GM23338 (cell line): Measurements from ENCODE around the gene DOCK10.

Experiments
- CREB1 ChIP-seq: fragments of 250-450 bp; sonication (Bioruptor Pico); IDR thresholded peaks from 2 replicates; pipeline ENCODE4 v1.5.0; 2020; ENCODE audit warnings: low read depth, mild to moderate bottlenecking, moderate library complexity
- CTCF ChIP-seq, 2 experiments: fragments of 200-600 bp in 1 of 2; sonication (generic) in 1 of 2; conservative IDR thresholded peaks; 2 replicates each; pipeline versions ENCODE4 v1.5.1 to v1.6.1; 2016 to 2017; ENCODE audit warnings: antibody characterized with exemption in 2 of 2, low read depth in 2 of 2, mild to moderate bottlenecking in 2 of 2, moderate library complexity in 1 of 2
- ETS1 ChIP-seq: IDR thresholded peaks from 2 replicates; pipeline ENCODE4 v1.6.1; 2016; ENCODE audit warnings: antibody characterized with exemption
- EZH2 ChIP-seq: fragments of 200-600 bp; sonication (generic); IDR thresholded peaks from one replicate; pipeline ENCODE4 v1.8.0; 2017; ENCODE audit warnings: antibody characterized with exemption, mild to moderate bottlenecking, low read depth; ENCODE audit not compliant: unreplicated experiment
- EZH2phosphoT487 ChIP-seq: fragments of 200-600 bp; sonication (generic); IDR thresholded peaks from one replicate; pipeline ENCODE4 v1.8.1; 2018; ENCODE audit warnings: antibody characterized with exemption; ENCODE audit not compliant: unreplicated experiment
- JUNB ChIP-seq: IDR thresholded peaks from one replicate; pipeline ENCODE4 v1.6.1; 2016; ENCODE audit warnings: antibody characterized with exemption; ENCODE audit not compliant: unreplicated experiment
- NANOG ChIP-seq: IDR thresholded peaks from 2 replicates; pipeline ENCODE4 v1.6.1; 2016; ENCODE audit warnings: antibody characterized with exemption, borderline replicate concordance
- POLR2AphosphoS5 ChIP-seq: IDR thresholded peaks from 2 replicates; pipeline ENCODE4 v1.6.1; 2016; ENCODE audit warnings: antibody characterized with exemption, low read depth
- REST ChIP-seq: IDR thresholded peaks from one replicate; pipeline ENCODE4 v1.6.1; 2018; ENCODE audit warnings: antibody characterized with exemption; ENCODE audit not compliant: unreplicated experiment
- STAT1 ChIP-seq: IDR thresholded peaks from one replicate; pipeline ENCODE4 v1.6.1; 2016; ENCODE audit warnings: antibody characterized with exemption; ENCODE audit not compliant: unreplicated experiment
- ZNF114 ChIP-seq: fragments of 250-450 bp; sonication (Bioruptor Pico); IDR thresholded peaks from 2 replicates; pipeline ENCODE4 v1.5.0; 2020; ENCODE audit warnings: mild to moderate bottlenecking, moderate library complexity
- ZNF331 ChIP-seq: fragments of 250-450 bp; sonication (Bioruptor Pico); IDR thresholded peaks from 2 replicates; pipeline ENCODE4 v1.5.0; 2020; ENCODE audit warnings: low read depth, mild to moderate bottlenecking, moderate library complexity
- ZNF462 ChIP-seq: fragments of 250-450 bp; sonication (Bioruptor Pico); IDR thresholded peaks from 2 replicates; pipeline ENCODE4 v1.5.0; 2020; ENCODE audit warnings: mild to moderate bottlenecking, moderate library complexity

- no peak for TF ChIP-seq POLR2AphosphoS5
- TF ChIP-seq CTCF (conservative IDR thresholded peaks at IDR 0.05; ENCODE audit: low read depth in 2 of 2): no peak
- no peak for TF ChIP-seq REST
- TF ChIP-seq ETS1: no peak
- TF ChIP-seq EZH2: no peak
- no peak for TF ChIP-seq EZH2phosphoT487
- no peak for TF ChIP-seq CREB1
- TF ChIP-seq JUNB: no peak
- no peak for TF ChIP-seq STAT1
- TF ChIP-seq ZNF331 (CRISPR knock-in tag): no peak
- no peak for TF ChIP-seq ZNF462 (CRISPR knock-in tag)
- no peak for TF ChIP-seq NANOG
- TF ChIP-seq ZNF114 (CRISPR knock-in tag): no peak
These were observed 47.9 kb downstream of the DOCK10 start for GRCh38 chr2:224994242-224994823.
